Measurements from ENCODE around the gene CTDSPL.

Gene CTDSPL

GRCh38 chr3:38005076-38006020 is 143.7 kb downstream of the CTDSPL start:
- H3K4me3 ChIP-seq (ENCODE audit: low read length): no peak overlapping the region
- no peak for DNase-seq (ENCODE audit: low read depth)
- TF ChIP-seq CTCF (IDR thresholded peaks at IDR 0.05; ENCODE audit: insufficient read depth, low read depth, low read length, missing control alignments): no peak

GRCh38 chr3:38006031-38006430 is 144.4 kb downstream of the CTDSPL start:
- no peak for DNase-seq (ENCODE audit: low read depth)
- no peak for TF ChIP-seq CTCF (IDR thresholded peaks at IDR 0.05; ENCODE audit: insufficient read depth, low read depth, low read length, missing control alignments)
- H3K4me3 ChIP-seq (ENCODE audit: low read length): no peak overlapping the region

GRCh38 chr3:38006445-38006995 is 144.8 kb downstream of the CTDSPL start:
- TF ChIP-seq CTCF (IDR thresholded peaks at IDR 0.05; ENCODE audit: insufficient read depth, low read depth, low read length, missing control alignments): no peak
- DNase-seq (ENCODE audit: low read depth): no peak
- no peak overlapping the region for H3K4me3 ChIP-seq (ENCODE audit: low read length)

GRCh38 chr3:38007754-38008090 is 146.0 kb downstream of the CTDSPL start:
- H3K4me3 ChIP-seq (ENCODE audit: low read length): no peak overlapping the region
- no peak for TF ChIP-seq CTCF (IDR thresholded peaks at IDR 0.05; ENCODE audit: insufficient read depth, low read depth, low read length, missing control alignments)
- no peak for DNase-seq (ENCODE audit: low read depth)

GRCh38 chr3:38008191-38008701 is 146.6 kb downstream of the CTDSPL start:
- TF ChIP-seq CTCF (IDR thresholded peaks at IDR 0.05; ENCODE audit: insufficient read depth, low read depth, low read length, missing control alignments): no peak
- no peak overlapping the region for H3K4me3 ChIP-seq (ENCODE audit: low read length)
- no peak for DNase-seq (ENCODE audit: low read depth)

GRCh38 chr3:38008971-38009580 is 147.4 kb downstream of the CTDSPL start:
- DNase-seq (ENCODE audit: low read depth): no peak
- H3K4me3 ChIP-seq (ENCODE audit: low read length): no peak overlapping the region
- TF ChIP-seq CTCF (IDR thresholded peaks at IDR 0.05; ENCODE audit: insufficient read depth, low read depth, low read length, missing control alignments): no peak
